WTC11 (cell line): Measurements from ENCODE around the gene MED19. TPM values are rescaled to one million over a fixed set of nuclear protein-coding genes. Genes with fewer than 3 reads are reported as not detected.

Experiments used
- ATAC-seq: fragments of 200-7000 bp; cut with Tn5 transposase; 2 replicates; pipeline ENCODE4 v1.10.0; 2021; ENCODE audit warnings: mild to moderate bottlenecking, moderate library complexity
- CTCF ChIA-PET: fragments of 300-600 bp; sonication (Branson Sonifier 250); formaldehyde crosslinking; loops from one replicate; lab custom pipeline; 2021; ENCODE audit warnings: antibody characterized with exemption; lab: Charles Lee
- POLR2A ChIA-PET: fragments of 350-600 bp; sonication (Branson Sonifier 250); formaldehyde crosslinking; loops from one replicate; lab custom pipeline; 2021; ENCODE audit warnings: antibody characterized with exemption; lab: Charles Lee
- DNase-seq: peaks from one replicate; pipeline ENCODE4 v3.0.0; 2021; ENCODE audit warnings: low spot score
- H3K27ac Mint-ChIP-seq: 2 replicates; pipeline ENCODE4 v1.8.0; 2021; ENCODE audit warnings: mixed read lengths
- H3K27me3 Mint-ChIP-seq: 2 replicates; pipeline ENCODE4 v1.8.0; 2021; ENCODE audit warnings: low read depth, mild to moderate bottlenecking, moderate library complexity, mixed read lengths
- H3K36me3 Mint-ChIP-seq: 2 replicates; pipeline ENCODE4 v1.8.0; 2021; ENCODE audit warnings: mixed read lengths
- H3K4me1 Mint-ChIP-seq: 2 replicates; pipeline ENCODE4 v1.8.0; 2022; ENCODE audit warnings: mixed read lengths
- H3K4me3 Mint-ChIP-seq: 2 replicates; pipeline ENCODE4 v1.8.0; 2021; ENCODE audit warnings: mild to moderate bottlenecking, moderate library complexity, mixed read lengths
- H3K9me3 Mint-ChIP-seq: 2 replicates; pipeline ENCODE4 v1.8.0; 2021; ENCODE audit warnings: mixed read lengths
- CBFB ChIP-seq: sonication (generic); formaldehyde crosslinking; IDR thresholded peaks from 2 replicates; pipeline ENCODE4 v1.8.1; 2022; ENCODE audit warnings: mild to moderate bottlenecking, low read depth, missing genetic modification reagents
- CREB1 ChIP-seq: sonication (generic); formaldehyde crosslinking; IDR thresholded peaks from 2 replicates; pipeline ENCODE4 v1.8.0; 2023; ENCODE audit warnings: mild to moderate bottlenecking, missing genetic modification reagents
- ELF4 ChIP-seq: sonication (generic); formaldehyde crosslinking; IDR thresholded peaks from 2 replicates; pipeline ENCODE4 v1.8.1; 2022; ENCODE audit warnings: low read depth, mild to moderate bottlenecking, moderate library complexity, missing genetic modification reagents
- EMX1 ChIP-seq: fragments of 250-450 bp; sonication (Bioruptor Pico); IDR thresholded peaks from 2 replicates; pipeline ENCODE4 v1.8.0; 2021; ENCODE audit warnings: mild to moderate bottlenecking
- JAZF1 ChIP-seq: fragments of 250-450 bp; sonication (Bioruptor Pico); IDR thresholded peaks from 2 replicates; pipeline ENCODE4 v1.9.0; 2021; ENCODE audit warnings: moderate library complexity, mild to moderate bottlenecking, inconsistent platforms
- MXD4 ChIP-seq: fragments of 250-450 bp; sonication (Bioruptor Pico); IDR thresholded peaks from 2 replicates; pipeline ENCODE4 v1.8.0; 2021; ENCODE audit warnings: mild to moderate bottlenecking, moderate library complexity, borderline replicate concordance
- MYBL2 ChIP-seq: sonication (generic); formaldehyde crosslinking; IDR thresholded peaks from 2 replicates; pipeline ENCODE4 v1.8.1; 2023; ENCODE audit warnings: mild to moderate bottlenecking, moderate library complexity, missing genetic modification reagents
- NR2C2 ChIP-seq: sonication (generic); formaldehyde crosslinking; IDR thresholded peaks from 2 replicates; pipeline ENCODE4 v1.8.0; 2022; ENCODE audit warnings: mild to moderate bottlenecking, missing genetic modification reagents
- RELA ChIP-seq: sonication (generic); formaldehyde crosslinking; IDR thresholded peaks from 2 replicates; pipeline ENCODE4 v1.8.1; 2022; ENCODE audit warnings: missing genetic modification reagents, mild to moderate bottlenecking, borderline replicate concordance
- SP1 ChIP-seq: sonication (generic); formaldehyde crosslinking; conservative IDR thresholded peaks from 2 replicates; pipeline ENCODE4 v1.8.1; 2022; ENCODE audit warnings: missing genetic modification reagents
- TP53 ChIP-seq: sonication (generic); formaldehyde crosslinking; IDR thresholded peaks from 2 replicates; pipeline ENCODE4 v1.8.1; 2023; ENCODE audit warnings: mild to moderate bottlenecking, missing genetic modification reagents
- ZNF423 ChIP-seq: fragments of 250-450 bp; sonication (Bioruptor Pico); IDR thresholded peaks from 2 replicates; pipeline ENCODE4 v2.1.2; 2022; ENCODE audit warnings: mild to moderate bottlenecking, moderate library complexity
- total RNA-seq: library from RNA; stranded (reverse); gene quantifications from 3 replicates; pipeline ENCODE4 v1.2.3, GENCODE V29; 2021
- TF ChIP-seq, protein P1 (sequence below): sonication (generic); formaldehyde crosslinking; IDR thresholded peaks from 2 replicates; pipeline ENCODE4 v1.8.1; 2023; ENCODE audit warnings: mild to moderate bottlenecking, missing genetic modification reagents
- TF ChIP-seq, protein P2 (sequence below): sonication (generic); formaldehyde crosslinking; IDR thresholded peaks from 2 replicates; pipeline ENCODE4 v1.8.1; 2022; ENCODE audit warnings: mild to moderate bottlenecking, moderate library complexity, missing genetic modification reagents
- TF ChIP-seq, protein P3 (sequence below): sonication (generic); formaldehyde crosslinking; IDR thresholded peaks from 2 replicates; pipeline ENCODE4 v1.8.0; 2022; ENCODE audit warnings: missing genetic modification reagents
- TF ChIP-seq, protein P4 (sequence below): sonication (generic); formaldehyde crosslinking; IDR thresholded peaks from 2 replicates; pipeline ENCODE4 v1.8.0; 2022; ENCODE audit warnings: mild to moderate bottlenecking, missing genetic modification reagents
- TF ChIP-seq, protein P5 (sequence below): fragments of 250-450 bp; sonication (Bioruptor Pico); IDR thresholded peaks from 2 replicates; pipeline ENCODE4 v1.9.0; 2021; ENCODE audit warnings: mild to moderate bottlenecking
- TF ChIP-seq, protein P6 (sequence below): sonication (generic); formaldehyde crosslinking; IDR thresholded peaks from 2 replicates; pipeline ENCODE4 v1.8.1; 2022; ENCODE audit warnings: missing genetic modification reagents, borderline replicate concordance

Gene MED19
- total RNA-seq, 1 experiment from 2014 or later = 19.1 TPM

DNA sequence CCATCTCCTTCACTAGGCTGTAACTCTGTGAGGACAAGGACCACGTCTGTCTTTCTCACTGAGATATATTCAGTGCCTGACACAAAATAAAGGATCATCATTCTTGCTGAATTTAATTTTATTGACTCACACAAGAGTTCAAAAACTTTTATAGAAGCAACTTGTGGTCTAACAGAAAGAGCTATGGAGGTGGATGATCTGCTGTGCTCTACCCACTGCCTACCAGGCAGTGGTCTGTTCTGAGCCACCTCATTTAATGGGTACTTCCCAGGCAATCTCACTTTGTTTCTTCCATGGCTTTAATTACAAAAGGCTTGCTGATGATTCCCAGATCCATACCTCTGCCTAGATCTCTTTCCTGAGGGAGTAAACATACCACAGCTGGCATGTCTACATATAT is 34.9 kb upstream of the MED19 start:
- ATAC-seq (no peak), DNase-seq (no peak)
- Mint-ChIP-seq H3K27me3 (no peaks in the 10 kb centered on the region), H3K9me3 (no peaks in the 10 kb centered on the region), H3K4me3 (no peak overlapping the region), H3K27ac (peak overlapping the region; percentile 61), H3K36me3 (peaks cover 24% of the 10 kb centered on the region), H3K4me1 (peaks cover 22% of the 10 kb centered on the region)
- ChIA-PET POLR2A (interaction anchor here (0.7 kb wide), 1 partner anchor 412 kb away, joined by 4 read pairs; no protein-coding TSS in a partner anchor), CTCF (interaction anchor here (1.5 to 5.7 kb wide), 2 partner anchors 54 to 777 kb away, joined by 3 to 42 read pairs; no protein-coding TSS in a partner anchor)
- TF ChIP-seq TP53 (no peak), NR2C2 (CRISPR knock-in tag) (no peak), EMX1 (CRISPR knock-in tag) (no peak), MXD4 (CRISPR knock-in tag) (no peak), SP1 (CRISPR knock-in tag) (no peak), MYBL2 (CRISPR knock-in tag) (no peak), RELA (CRISPR knock-in tag) (no peak), ZNF423 (CRISPR knock-in tag) (no peak), JAZF1 (CRISPR knock-in tag) (no peak), CREB1 (no peak), CBFB (CRISPR knock-in tag) (no peak), ELF4 (no peak)
- TF ChIP-seq, protein P1, sequence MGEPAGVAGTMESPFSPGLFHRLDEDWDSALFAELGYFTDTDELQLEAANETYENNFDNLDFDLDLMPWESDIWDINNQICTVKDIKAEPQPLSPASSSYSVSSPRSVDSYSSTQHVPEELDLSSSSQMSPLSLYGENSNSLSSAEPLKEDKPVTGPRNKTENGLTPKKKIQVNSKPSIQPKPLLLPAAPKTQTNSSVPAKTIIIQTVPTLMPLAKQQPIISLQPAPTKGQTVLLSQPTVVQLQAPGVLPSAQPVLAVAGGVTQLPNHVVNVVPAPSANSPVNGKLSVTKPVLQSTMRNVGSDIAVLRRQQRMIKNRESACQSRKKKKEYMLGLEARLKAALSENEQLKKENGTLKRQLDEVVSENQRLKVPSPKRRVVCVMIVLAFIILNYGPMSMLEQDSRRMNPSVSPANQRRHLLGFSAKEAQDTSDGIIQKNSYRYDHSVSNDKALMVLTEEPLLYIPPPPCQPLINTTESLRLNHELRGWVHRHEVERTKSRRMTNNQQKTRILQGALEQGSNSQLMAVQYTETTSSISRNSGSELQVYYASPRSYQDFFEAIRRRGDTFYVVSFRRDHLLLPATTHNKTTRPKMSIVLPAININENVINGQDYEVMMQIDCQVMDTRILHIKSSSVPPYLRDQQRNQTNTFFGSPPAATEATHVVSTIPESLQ (CRISPR knock-in tag) = no peak
- TF ChIP-seq, protein P2, sequence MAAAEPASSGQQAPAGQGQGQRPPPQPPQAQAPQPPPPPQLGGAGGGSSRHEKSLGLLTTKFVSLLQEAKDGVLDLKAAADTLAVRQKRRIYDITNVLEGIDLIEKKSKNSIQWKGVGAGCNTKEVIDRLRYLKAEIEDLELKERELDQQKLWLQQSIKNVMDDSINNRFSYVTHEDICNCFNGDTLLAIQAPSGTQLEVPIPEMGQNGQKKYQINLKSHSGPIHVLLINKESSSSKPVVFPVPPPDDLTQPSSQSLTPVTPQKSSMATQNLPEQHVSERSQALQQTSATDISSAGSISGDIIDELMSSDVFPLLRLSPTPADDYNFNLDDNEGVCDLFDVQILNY (CRISPR knock-in tag) = no peak
- TF ChIP-seq, protein P3, sequence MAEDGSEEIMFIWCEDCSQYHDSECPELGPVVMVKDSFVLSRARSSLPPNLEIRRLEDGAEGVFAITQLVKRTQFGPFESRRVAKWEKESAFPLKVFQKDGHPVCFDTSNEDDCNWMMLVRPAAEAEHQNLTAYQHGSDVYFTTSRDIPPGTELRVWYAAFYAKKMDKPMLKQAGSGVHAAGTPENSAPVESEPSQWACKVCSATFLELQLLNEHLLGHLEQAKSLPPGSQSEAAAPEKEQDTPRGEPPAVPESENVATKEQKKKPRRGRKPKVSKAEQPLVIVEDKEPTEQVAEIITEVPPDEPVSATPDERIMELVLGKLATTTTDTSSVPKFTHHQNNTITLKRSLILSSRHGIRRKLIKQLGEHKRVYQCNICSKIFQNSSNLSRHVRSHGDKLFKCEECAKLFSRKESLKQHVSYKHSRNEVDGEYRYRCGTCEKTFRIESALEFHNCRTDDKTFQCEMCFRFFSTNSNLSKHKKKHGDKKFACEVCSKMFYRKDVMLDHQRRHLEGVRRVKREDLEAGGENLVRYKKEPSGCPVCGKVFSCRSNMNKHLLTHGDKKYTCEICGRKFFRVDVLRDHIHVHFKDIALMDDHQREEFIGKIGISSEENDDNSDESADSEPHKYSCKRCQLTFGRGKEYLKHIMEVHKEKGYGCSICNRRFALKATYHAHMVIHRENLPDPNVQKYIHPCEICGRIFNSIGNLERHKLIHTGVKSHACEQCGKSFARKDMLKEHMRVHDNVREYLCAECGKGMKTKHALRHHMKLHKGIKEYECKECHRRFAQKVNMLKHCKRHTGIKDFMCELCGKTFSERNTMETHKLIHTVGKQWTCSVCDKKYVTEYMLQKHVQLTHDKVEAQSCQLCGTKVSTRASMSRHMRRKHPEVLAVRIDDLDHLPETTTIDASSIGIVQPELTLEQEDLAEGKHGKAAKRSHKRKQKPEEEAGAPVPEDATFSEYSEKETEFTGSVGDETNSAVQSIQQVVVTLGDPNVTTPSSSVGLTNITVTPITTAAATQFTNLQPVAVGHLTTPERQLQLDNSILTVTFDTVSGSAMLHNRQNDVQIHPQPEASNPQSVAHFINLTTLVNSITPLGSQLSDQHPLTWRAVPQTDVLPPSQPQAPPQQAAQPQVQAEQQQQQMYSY (CRISPR knock-in tag) = no peak
- TF ChIP-seq, protein P4, sequence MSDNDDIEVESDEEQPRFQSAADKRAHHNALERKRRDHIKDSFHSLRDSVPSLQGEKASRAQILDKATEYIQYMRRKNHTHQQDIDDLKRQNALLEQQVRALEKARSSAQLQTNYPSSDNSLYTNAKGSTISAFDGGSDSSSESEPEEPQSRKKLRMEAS (CRISPR knock-in tag) = no peak
- TF ChIP-seq, protein P5, sequence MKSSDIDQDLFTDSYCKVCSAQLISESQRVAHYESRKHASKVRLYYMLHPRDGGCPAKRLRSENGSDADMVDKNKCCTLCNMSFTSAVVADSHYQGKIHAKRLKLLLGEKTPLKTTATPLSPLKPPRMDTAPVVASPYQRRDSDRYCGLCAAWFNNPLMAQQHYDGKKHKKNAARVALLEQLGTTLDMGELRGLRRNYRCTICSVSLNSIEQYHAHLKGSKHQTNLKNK (CRISPR knock-in tag) = no peak
- TF ChIP-seq, protein P6, sequence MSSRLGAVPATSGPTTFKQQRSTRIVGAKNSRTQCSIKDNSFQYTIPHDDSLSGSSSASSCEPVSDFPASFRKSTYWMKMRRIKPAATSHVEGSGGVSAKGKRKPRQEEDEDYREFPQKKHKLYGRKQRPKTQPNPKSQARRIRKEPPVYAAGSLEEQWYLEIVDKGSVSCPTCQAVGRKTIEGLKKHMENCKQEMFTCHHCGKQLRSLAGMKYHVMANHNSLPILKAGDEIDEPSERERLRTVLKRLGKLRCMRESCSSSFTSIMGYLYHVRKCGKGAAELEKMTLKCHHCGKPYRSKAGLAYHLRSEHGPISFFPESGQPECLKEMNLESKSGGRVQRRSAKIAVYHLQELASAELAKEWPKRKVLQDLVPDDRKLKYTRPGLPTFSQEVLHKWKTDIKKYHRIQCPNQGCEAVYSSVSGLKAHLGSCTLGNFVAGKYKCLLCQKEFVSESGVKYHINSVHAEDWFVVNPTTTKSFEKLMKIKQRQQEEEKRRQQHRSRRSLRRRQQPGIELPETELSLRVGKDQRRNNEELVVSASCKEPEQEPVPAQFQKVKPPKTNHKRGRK (CRISPR knock-in tag) = no peak
